Prostate gland (tissue), 2 donors: ENCODE results near the gene ELP5.

Experiments used
- CTCF ChIP-seq, 4 experiments: fragments of 200-600 bp in 2 of 4; fragments of 450-650 bp in 2 of 4; sonication (generic) in 2 of 4; IDR thresholded peaks; 1 replicate in 3 of 4; 2 replicates in 1 of 4; pipeline ENCODE4 v1.5.1; 2016 to 2019; ENCODE audit warnings: antibody characterized with exemption in 4 of 4, mild to moderate bottlenecking in 2 of 4, moderate library complexity in 2 of 4
- POLR2A ChIP-seq: fragments of 450-650 bp; IDR thresholded peaks from one replicate; pipeline ENCODE4 v1.6.1; 2016; ENCODE audit warnings: antibody characterized with exemption, mild to moderate bottlenecking
- POLR2AphosphoS5 ChIP-seq: sonication (generic); formaldehyde crosslinking; IDR thresholded peaks from one replicate; pipeline ENCODE4 v1.6.1; 2017; ENCODE audit warnings: antibody characterized with exemption

- TF ChIP-seq POLR2AphosphoS5: no peak
- no peak for TF ChIP-seq CTCF (IDR thresholded peaks at IDR 0.05)
- no peak for TF ChIP-seq POLR2A
Measured at GRCh38 chr17:7307686-7308624, 55.9 kb downstream of the ELP5 start.
